ENCODE results near the gene SMPD3.
"Not testable (repeated sequence)": the region's sequence is repeated elsewhere in the genome, so short reads cannot be mapped to it uniquely, and the experiment has no call there.

The SMPD3 gene

DNA sequence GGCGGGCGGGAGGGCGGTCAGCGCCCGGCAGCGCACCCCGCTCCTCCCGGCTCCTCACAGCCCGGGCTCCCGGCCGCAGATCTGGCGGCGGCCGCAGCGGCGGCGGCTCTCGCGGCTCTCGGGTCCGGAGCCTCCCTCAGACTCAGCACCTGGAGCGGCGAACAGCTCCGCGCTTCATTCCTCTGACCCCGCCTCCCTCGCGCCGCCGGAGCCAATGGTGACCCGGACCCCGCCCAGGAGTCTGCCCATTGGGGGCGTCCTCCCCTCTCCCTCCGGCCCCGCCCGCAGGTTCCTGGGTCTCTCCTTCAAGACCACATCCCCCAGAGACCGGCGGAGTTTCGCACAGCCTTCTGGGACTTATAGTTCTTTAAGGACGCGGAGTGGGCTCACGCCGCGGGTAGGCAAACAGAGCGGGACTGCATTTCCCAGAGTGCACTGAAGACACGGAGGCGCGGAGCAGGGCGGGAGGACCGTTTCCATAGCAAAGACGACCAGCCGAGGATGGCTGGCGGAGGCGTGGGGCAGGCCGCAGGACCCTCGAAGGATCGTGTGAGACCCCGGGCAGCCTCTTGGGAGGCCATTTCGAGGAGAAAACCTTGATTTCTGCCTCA, at the start of gene SMPD3:
Gene SMPD3 (minus strand): TSS at position 149 of the 611 bp plus-strand sequence. CDS start 76,327 bp downstream, outside the sequence.
- FAIRE-seq (peak; percentile 98), DNase-seq (ENCODE audit: extremely low spot score, insufficient read length, low read depth) (peak; percentile 95)

DNA sequence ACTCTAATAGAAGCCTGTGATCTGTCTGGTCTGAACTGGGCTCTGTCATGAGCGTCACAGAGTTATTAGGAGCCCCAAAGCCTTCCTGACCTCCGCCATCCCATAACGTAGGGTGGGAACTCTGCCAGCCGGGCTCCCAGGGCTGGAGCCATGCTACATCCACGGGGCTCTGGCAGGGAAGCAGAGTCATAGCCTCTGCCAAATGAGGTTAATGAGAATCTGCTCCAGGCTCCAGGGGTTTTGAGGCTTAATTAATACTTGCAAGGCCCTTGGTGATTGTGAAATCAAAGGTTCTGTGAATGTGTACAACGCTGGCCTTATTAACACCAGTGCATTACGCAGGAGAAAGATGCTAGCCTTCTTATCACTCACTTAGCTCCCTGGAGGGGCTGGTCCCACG, 48.4 kb upstream of the SMPD3 start:
- no peak for DNase-seq (ENCODE audit: extremely low spot score, insufficient read length, low read depth)
- FAIRE-seq, result no peak

DNA sequence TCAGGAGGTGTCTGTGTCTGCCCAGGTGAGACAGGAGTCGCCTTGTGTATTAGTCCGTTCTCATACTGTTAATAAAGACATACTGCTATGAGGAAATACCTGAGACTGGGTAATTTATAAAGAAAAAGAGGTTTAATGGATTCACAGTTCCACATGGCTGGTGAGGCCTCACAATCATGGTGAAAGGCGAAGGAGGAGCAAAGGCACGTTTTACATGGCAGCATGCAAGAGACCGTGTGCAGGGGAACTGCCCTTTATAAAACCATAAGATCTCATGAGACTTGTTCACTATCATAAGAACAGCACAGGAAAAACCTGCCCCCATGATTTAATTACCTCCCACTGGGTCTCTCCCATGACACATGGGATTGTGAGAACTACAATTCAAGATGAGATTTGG, 46.0 kb upstream of the SMPD3 start:
- not testable (repeated sequence) for FAIRE-seq

DNA sequence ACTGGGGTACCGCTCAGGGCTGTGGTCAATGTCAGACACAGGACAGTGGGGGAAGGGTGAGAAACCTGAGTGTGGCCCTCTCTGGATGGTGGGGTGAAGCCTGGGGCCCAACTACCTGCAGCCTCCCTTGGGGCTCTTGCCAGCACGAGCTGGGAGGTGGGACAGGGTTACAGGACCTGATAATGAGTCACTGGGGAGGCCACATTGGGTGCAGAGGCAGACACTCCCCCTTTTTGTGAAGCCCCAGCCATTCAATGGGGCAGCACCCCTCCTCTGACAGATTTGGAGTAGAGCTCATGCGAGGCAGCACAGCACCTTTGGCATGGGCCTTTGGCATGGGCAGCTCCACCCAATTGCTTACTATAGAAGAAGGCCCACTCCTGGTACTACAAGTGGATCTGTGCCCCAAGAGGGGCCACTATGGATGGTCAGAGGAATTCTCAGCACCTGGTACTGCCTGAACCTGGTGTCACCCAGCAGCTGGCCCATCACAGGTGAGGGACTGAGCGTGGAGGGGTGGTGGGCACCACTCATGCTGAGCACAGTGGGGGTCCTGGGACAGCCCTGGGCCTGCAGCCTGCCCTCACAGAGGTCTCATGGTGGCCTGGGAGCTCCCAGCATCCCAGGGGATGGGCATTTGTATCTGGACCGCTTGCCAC, 45.2 kb upstream of the SMPD3 start:
- FAIRE-seq (no peak), DNase-seq (ENCODE audit: extremely low spot score, insufficient read length, low read depth) (no peak)

More for the DNA sequence above, 46.0 kb upstream of the SMPD3 start:
- DNase-seq (ENCODE audit: extremely low spot score, insufficient read length, low read depth), result not testable (repeated sequence)

DNA sequence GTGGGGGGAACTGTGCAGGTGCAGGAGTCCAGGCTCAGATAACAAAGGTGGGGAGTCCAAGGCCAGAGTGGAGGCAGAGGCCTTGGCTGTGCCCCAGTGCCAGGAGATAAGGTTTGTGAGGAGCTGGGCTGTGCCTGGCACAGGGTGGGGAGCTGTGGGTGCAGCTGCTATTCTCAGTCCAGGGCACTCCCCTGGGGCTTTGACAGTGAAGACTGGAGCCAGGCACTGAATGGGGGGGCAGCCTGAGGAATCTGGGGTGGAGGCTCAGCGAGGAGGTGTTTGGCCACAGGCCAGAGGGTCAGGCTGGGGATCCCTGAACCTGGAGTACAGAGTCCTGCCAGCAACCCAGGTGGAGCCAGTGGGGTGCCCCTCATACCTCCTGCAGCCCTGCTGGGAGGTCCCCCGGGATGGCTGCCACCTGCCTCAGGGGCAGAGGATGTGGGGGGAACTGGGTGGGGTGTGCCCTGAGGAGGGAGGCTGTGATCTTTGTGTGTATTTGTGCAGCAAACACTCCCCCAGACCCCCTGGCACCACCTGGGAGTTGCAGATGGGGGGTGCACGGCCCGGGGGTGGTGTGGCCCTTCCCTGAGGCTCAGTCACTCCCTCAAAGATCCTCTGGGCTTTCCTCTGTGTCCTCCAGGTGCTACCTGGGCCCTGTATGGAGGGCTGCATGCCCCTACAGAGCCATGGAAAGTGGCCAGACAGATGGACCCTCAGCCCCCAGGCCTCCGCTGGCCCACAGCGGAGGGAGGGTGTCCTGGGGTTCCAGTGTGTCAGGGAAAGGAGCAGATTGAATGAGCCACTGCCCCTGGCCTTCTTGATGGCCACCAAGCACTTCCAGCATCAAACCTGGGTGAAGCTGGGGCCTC, 44.5 kb upstream of the SMPD3 start:
- no peak for DNase-seq (ENCODE audit: extremely low spot score, insufficient read length, low read depth)
- no peak for FAIRE-seq

DNA sequence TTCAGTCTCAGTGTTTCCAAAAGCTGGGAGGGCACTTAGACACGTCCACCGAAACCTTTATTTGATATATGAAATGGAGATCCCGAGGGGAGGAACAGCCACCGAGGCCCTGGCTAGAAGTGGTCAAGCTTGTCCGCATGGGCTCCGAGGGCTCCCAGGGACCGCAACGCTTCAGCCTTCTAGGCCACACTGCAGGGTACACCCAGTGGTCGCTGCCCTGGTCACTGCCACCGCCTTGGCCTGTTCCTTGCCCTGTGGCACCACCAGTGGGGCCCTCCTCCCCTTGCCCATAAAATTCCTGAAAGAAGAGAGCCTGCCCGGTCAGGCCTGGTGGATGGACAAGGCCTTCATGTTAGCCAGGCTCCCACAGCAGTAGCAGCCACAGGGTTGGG, 43.8 kb upstream of the SMPD3 start:
- no peak for DNase-seq (ENCODE audit: extremely low spot score, insufficient read length, low read depth)
- FAIRE-seq, result no peak

DNA sequence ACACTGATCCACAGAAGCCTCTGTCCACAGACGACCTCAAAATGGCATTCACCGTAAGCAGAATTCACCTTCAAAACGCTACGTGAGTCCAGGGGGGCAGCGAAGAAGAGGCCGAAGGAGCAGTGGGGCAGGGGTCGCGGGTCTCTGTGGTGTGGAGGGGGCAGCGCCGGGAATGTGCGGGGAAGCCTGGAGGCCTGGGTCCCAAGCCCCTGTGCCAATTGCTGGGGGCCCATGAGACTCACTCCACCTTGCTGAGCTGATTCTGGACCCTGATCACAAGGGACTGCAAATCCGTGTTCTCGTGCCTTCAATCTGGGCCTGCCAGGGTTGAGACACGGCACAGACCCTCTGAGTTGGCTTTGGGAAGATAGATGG, 43.3 kb upstream of the SMPD3 start:
- FAIRE-seq, result no peak
- DNase-seq (ENCODE audit: extremely low spot score, insufficient read length, low read depth), result no peak

DNA sequence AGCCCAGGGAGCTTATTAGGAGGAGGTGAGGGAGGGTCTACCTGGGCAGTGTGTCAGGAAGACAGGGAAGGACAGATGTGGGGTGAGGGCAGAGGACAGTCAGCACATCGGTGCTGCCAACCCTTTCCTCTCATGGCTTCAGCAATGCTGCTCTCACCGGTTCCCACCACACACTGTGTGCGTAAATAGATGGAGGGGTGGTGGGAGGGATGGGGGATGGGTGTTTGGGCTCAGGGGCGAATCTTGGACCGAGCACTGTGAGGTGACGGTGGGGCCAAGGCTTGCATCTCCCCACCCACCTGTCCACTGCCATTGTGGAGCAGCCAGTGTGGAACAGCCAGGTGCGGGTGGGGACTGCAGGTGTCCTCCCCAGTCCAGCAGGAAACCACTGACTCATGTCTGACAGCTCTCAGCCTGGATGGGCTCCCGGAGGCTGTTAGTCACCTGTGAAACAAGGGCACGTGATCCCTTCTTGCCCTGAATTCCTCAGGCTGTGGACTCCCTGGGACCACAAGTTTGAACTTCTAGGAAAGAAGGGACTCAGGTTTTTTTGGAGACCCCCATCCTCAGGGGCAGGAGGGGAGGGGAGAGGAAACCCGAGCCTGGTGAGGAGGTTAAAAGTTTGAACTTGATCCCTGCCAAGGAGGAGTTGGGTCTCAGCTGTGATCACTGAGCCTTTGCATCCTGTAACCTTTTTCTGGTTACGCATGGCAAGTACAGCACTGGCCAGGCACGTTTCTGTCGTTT, 42.7 kb upstream of the SMPD3 start:
- no peak for DNase-seq (ENCODE audit: extremely low spot score, insufficient read length, low read depth)
- FAIRE-seq, result peak; percentile 18

DNA sequence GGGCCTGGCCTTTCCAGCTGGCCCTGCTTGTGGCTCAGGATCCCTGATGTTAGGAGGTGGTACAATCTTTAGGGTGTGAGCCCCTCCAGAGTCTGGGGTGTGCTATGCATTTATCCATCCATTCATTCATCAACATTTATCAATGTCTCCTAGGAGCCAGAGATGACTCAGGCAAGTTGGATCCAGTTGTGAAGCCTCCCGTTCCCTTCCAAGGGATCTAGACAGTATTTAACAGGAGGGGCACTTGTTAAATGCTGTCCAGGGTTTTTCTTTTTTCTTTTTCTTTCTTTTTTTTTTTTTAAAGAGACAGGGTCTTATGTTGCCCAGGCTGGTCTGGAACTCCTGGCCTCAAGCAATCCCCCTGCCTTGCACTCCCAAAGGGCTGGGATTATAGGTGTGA, 42.0 kb upstream of the SMPD3 start:
- no peak for FAIRE-seq
- DNase-seq (ENCODE audit: extremely low spot score, insufficient read length, low read depth), result no peak

DNA sequence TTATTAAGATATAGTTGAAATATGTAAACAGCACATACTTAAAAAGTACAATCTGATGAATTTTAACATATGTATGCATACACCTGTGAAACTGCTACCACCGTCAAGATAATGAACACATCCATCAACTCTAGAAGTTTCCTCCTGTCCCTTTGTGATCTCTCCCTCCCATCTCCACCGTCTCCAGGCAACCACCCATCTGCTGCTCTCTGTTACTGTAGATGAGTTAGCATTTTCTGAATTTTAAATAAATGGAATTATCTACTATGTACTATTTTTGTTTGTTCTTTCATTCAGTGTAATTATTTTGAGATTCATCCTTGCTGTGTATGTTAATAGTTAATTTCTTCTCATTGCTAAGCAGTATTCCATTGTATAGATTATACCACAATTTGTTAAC, 40.2 kb upstream of the SMPD3 start:
- DNase-seq (ENCODE audit: extremely low spot score, insufficient read length, low read depth) (no peak), FAIRE-seq (no peak)

DNA sequence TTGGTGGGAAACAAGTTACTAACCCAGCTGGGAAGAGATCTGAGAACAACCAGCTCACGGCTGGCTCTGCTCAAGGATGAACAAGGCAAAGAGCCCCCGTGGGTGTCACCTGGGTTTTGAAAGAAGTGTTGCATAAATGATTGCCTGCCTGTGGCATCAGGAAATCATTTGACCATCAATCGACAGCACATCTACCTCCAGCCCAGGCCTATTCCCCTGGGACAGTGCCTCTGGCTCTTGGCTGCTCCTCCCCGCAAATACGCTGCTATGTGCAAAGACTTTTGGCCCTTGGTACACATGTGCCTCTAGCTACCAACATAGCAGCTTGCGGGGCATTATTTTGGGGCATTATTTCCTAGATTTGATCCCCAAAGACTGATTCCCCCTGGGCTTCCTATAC, 39.4 kb upstream of the SMPD3 start:
- DNase-seq (ENCODE audit: extremely low spot score, insufficient read length, low read depth), result no peak
- FAIRE-seq, result no peak

DNA sequence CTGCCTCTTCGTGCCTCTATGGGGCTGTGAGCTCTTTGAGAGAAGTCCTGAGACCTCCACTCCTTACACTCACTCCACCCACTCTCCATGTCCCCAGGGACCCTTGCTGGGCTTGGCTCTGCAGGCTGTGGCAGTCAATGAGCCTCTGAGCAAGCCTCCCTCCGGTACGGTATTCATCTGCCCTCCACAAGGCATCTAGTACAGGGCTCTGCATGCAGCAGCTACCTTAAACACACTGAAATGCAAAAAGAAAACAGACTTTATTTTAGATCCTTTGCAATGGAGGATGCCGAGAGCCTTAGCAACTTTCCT, 38.9 kb upstream of the SMPD3 start:
- DNase-seq (ENCODE audit: extremely low spot score, insufficient read length, low read depth) (no peak), FAIRE-seq (no peak)

DNA sequence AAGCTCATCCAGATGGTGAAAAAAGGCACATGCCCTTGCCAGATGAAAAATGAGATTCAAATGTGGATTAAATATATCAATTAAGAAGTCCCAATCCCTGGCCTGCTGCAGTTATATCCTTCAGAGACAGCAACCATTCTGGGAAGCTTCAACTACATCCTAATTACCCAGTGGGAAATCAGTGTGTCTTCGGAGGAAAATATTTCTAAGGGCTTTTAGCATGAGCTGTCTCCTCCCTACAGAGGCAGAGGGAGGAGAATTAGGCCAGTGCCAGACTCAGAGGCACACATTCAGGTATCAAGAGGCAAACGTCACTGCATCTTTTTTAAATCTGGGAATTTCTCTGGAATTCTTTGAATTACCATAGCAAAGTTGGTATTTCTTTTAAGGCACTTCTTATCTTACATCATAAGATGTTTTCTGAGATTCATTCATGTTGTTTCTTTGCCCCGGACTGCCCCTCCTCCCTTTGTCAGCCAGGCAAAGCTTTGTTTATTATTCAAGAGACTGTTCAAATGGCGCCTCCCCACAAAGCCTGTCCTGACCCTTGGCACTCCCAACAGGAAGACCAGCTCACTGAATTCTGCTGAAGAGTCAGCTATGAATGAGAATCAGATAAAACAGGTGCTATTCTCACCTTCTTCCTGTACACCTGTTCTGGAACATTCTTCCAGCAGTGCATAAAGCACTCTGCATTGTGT, 38.3 kb upstream of the SMPD3 start:
- FAIRE-seq, result no peak
- DNase-seq (ENCODE audit: extremely low spot score, insufficient read length, low read depth), result no peak

DNA sequence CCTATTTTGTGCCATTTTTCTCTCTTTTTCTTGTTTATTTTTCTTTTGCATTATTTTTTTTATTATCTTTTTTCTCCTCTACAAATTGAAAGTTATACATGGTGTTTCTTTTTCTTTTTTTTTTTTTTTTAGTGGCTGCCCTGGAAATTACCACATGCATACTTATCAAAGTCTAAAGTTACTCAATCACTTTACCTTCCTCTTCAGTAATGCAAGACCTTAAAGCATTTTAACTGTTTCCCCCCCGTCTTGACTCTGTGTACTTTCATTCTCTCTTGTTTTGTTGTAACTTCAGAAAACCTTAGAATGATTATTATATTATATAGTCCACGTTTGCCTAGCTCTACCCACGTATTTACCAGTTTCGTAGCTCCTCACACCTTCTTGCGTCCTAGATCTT, 33.3 kb upstream of the SMPD3 start:
- FAIRE-seq, result no peak

DNA sequence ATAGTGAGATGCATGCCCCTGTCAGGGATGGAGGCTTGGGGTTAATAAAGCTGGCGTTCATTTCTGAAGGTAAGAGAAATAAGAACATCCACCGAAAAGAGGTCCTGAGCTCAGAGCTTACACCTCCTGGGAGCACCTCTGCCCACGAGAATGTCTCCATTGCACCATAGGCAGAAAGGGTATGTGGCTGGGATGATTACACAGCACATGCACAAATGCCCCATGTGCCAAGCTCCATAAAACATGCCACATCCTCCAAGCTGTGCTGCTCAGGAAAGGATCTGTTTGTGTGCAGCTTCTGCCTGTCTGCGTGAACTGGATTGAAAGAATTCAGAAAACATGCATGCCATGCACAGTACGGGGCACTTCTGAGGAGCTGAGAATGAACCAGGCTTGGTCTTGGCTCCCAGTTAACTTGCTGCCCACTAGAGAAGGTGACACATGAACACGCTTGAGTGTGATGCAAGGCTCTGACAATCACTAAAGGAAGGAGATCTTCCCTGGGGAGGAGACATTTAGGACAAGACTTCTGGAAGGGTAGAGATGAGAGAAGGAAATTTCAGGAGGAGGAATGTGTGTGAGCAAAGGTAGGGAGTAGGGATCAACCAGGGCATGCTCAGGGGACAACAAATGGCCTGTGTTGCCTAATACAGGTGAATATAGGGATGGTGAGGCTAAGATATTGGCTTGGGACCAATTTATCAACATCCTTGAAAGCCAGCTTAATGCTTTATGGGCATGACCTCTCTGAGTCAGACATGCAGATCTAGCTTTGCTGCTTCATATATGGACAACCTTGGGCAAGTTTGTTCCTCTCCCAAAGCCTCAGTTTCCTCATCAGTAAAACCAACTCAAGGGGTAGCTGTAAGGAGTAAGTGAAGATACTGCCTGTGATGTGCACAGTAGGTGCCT, 32.0 kb upstream of the SMPD3 start:
- no peak for FAIRE-seq
- DNase-seq (ENCODE audit: extremely low spot score, insufficient read length, low read depth), result no peak

More for the DNA sequence above, 33.3 kb upstream of the SMPD3 start:
- no peak for DNase-seq (ENCODE audit: extremely low spot score, insufficient read length, low read depth)

DNA sequence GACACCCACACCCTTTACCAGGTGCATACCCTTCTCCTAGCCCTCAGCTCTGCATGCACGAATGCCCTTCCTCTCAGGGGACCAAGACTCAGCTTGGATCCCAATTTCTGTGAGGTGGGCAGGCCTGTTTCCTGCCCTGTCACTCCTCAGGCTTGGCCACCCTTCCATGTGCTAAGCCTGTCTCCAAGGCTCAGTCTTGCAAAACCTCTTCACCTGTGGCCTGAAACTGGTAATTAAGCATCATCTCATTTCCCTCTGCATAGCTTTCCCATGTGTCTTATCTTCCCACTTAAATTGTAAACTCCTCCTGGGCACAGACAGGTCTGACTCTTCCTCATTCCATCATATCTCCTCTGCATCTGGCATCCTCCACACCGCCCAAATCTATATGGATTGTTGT, 31.0 kb upstream of the SMPD3 start:
- FAIRE-seq (no peak), DNase-seq (ENCODE audit: extremely low spot score, insufficient read length, low read depth) (no peak)

DNA sequence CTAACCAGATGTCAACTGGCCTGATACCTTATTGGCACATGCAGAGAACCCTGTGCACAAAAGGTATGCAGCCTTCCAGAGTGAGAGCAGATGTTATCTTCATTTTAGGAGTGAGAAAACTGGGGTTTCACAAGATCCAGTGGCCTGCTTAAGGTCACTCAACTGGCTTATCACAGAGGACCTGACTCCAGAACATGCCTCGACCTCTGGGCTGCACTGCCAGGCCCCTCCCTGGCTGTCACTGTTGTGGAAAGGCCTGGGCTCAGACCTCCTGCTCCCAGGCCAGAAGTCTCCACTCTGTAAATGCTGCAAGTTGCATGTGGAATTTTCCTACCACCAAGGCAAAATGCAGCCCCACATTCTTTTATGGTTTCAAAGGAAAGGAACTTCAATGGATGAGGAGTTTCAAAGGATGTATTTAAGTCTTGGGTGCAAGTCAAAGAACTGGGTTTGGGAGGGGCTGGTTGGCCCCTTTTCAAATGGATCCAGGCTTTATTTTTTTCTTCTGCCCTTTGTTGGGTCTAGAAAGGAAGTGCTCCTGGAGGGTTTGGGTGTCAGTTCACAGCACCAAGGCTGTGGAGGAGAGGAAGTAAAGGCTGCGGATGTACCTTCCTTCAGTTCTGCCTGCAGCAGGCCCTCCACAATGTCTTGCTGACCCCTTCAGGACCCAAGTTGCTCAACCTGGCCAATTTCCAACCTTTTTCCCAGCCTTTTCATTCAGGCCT, 30.4 kb upstream of the SMPD3 start:
- FAIRE-seq, result no peak
- DNase-seq (ENCODE audit: extremely low spot score, insufficient read length, low read depth), result no peak

DNA sequence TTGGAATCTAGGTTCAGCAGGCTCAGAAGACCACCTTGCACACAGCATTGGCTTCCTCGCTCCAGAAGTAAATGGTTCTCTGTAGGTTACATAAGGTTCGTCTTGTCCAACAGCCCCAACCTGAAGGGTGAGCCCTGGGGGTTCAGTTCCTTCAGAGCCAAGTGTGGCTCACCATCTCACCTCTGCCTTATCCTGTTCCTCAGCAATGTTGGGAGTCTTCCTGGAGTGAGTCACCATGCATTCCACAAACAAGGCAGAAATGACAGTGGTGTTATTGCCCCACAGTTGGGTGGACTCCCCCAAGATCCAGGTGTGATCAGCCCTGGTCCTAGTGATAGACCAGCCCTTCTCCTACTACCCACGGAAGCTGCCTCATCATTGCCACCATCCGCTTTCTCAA, 26.8 kb upstream of the SMPD3 start:
- no peak for FAIRE-seq
- DNase-seq (ENCODE audit: extremely low spot score, insufficient read length, low read depth), result no peak

All from GM18507 (cell line).